ENCODE measurements around the gene PIK3CA.
"Not testable (repeated sequence)": the region's sequence is repeated elsewhere in the genome, so short reads cannot be mapped to it uniquely, and the experiment has no call there.

PIK3CA gene

DNA sequence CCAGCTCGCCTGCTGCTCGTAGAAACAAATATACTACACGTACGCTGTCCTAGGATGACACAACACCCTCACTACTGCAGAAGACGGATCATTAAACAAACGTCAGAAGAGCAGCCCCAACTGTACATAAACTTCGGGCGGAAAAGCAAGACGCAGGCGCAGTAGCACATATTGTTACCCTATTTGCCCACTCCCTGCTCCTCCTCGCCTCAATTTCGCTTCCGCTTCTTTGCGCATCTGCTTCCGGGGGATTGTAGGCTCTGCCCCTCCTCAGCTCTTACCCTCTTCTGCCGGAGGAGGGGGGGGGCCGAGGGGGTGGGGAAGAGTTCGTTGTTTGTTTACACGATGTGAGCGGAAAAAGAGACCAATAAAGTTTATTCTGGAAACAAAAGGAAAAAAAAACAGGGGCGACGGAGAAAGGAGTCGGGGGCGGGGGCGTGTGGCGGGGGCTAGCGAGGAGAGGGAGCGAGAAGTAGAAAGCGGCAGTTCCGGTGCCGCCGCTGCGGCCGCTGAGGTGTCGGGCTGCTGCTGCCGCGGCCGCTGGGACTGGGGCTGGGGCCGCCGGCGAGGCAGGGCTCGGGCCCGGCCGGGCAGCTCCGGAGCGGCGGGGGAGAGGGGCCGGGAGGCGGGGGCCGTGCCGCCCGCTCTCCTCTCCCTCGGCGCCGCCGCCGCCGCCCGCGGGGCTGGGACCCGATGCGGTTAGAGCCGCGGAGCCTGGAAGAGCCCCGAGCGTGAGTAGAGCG lies at the start of gene PIK3CA:
Gene PIK3CA (plus strand): TSS at position 485 of the 743 bp plus-strand sequence. CDS start 50,469 bp downstream, outside the sequence.
- peak; percentile 100 for DNase-seq

DNA sequence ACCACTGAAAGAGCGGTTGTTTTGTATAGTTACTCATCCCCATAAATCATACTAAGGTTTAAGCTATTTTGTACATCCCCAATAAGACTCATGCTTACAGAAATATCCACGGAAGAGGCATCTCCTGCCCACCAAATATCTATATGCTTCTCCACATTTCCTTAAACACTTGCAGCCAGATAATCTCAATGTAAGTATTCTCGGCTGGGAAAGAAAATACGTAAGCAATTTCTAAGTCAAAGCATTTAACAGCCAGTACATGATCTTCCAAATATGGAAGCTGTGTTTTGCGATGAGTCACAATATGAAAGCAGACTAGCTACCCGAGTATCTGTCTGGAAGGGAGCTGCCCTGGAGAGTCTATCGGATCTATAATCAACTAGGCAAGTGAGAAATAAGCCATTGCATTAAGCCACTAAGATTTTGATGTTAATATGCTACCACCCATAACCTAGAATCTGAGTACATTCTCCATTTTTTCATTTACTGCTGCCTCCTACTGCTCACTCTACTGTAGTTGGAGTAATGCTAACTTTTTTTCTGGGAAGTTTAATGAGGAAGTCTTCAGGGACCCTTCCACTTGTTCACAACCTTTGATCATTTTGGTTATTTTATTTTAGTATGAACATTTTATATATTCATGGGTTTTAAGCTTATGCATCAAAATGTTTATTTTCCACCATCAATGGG lies 49.6 kb upstream of the PIK3CA start:
- DNase-seq = no peak

DNA sequence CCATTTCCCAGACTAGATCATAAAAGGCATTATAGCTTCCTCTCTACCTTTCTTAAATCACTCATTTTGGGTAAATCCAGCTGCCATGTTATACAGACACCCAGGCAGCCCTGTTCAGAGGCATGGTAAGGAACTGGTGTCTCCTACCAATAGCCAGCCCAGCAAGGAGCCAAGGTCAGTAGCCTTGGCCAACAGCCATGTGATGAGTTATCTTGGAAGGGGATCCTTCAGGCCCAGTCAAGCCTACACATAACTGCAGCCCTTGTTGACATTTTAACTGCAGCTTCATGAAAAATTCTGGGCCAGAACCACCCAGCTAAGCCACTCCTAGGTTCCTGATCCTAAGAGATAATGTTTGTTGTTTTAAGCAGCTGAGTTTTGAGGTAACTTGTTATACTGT lies 47.5 kb upstream of the PIK3CA start:
- DNase-seq = no peak

- DNase-seq = no peak
Measured at GRCh38 chr3:179105881-179106280, 42.3 kb upstream of the PIK3CA start.

DNA sequence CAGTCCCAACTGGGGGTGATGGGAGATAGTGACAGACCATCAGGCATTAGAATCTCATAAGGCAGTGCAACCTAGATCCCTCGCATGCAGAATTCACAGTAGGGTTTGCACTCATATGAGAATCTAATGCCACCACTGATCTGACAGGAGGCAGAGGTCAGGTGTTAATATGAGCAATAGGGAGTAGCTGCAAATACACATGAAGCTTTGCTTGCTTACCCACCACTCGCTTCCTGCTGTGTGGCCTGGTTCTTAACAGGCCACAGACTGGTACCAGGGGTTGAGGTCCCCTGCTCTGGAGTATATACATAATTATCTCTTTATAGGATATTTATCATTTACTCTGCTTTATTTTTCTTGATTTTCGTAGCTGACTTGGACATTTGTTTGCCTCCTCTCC lies 40.5 kb upstream of the PIK3CA start:
- no peak for DNase-seq

- no peak for DNase-seq
Measured at GRCh38 chr3:179108086-179108485, 40.1 kb upstream of the PIK3CA start.

GRCh38 chr3:179113903-179114302 lies 34.3 kb upstream of the PIK3CA start:
- no peak for DNase-seq

- not testable (repeated sequence) for DNase-seq
Measured at GRCh38 chr3:179115444-179115843, 32.7 kb upstream of the PIK3CA start.

DNA sequence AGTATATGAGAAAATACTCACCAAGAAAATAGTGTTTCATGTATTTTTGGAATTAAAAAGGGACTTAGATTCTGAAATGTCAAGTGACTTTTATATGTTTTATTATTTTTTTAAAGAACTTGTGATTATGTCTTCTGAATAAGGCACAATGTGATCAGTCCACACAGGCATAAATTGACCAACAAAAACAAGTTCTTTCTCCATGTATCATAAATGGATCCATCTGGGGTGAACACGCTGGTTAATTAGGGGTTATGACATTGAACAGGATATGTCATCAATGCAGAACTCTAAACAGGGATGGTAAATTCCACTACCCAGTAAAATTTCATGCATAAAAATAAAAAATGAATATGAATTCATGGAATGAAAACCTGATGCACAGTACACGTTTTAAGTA lies 31.3 kb upstream of the PIK3CA start:
- no peak for DNase-seq

DNA sequence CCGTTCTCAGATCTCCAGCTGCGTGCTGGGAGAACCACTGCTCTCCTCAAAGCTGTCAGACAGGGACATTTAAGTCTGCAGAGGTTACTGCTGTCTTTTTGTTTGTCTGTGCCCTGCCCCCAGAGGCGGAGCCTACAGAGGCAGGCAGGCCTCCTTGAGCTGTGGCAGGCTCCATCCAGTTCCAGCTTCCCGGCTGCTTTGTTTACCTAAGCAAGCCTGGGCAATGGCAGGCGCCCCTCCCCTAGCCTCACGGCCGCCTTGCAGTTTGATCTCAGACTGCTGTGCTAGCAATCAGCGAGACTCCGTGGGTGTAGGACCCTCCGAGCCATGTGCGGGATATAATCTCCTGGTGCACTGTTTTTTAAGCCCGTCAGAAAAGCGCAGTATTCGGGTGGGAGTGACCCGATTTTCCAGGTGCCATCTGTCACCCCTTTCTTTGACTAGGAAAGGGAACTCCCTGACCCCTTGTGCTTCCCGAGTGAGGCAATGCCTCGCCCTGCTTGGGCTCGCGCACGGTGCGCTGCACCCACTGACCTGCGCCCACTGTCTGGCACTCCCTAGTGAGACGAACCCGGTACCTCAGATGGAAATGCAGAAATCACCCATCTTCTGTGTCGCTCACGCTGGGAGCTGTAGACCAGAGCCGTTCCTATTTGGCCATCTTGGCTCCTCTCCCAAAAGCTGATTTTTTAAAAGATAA lies 15.8 kb upstream of the PIK3CA start:
- DNase-seq = not testable (repeated sequence)

DNA sequence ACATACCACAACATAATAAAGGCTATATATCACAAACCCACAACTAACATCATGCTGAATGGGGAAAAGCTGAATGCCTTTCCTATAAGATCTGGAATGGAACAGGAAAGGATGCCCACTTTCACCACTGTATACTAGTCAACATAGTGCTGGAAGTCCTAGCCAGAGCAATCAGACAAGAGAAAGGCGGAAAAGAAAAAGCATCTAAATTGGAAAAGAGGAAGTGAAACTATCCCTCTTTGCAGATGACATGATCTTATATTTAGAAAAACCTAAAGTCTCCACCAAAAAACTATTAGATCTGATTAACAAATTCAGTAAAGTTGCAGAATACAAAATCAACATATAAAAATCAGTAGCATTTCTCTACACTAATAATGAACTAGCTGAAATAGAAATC lies 14.6 kb upstream of the PIK3CA start:
- no peak for DNase-seq

- no peak for DNase-seq
Measured at GRCh38 chr3:179136195-179136594, 12.0 kb upstream of the PIK3CA start.

GRCh38 chr3:179141890-179142289 lies 6.3 kb upstream of the PIK3CA start:
- DNase-seq = no peak

DNA sequence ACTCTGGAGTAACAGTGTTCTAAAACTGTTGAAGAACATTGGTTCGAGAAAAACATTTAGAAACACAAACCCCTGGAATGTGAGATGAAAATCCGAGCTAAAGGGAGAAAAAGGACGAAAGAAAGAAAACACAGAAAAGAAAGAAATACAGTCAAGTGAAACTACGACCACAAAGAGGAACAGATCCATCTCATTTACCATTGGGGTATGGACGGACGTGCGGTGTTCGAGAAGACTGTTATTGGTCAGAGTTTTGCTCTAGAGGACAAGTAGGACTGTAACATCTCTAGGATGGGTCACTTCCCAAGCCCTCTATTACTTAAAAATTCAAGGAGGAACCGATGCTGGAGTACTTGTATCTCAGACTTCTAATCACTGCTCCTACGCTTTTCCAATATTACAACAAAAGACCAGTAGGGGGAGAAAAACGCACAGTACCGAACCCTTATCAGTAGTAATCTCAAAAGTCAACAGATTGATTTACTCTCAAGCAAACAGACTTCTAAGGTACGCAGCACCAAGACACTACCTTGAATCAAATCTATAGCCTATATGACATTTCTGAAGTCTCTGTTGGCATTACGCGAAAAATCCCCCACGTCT lies 1.1 kb upstream of the PIK3CA start:
- peak; percentile 88 for DNase-seq

DNA sequence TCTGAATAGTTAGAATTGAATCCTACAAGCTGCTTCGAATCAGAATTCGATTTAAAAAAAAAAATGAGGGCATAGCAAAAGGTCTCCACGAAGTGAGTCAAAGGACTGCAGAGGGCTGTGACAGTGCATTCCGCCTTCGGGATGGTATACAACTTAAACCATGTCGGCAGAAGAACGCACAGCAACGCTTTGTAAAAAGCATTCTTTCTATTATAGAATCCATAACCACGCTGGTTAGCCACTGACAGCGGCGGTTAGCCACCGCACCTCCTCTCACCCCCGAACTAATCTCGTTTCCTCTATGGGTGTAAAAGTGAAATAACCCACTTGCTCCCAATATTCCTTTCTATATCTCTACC lies 664 bp upstream of the PIK3CA start:
- no peak for DNase-seq

DNA sequence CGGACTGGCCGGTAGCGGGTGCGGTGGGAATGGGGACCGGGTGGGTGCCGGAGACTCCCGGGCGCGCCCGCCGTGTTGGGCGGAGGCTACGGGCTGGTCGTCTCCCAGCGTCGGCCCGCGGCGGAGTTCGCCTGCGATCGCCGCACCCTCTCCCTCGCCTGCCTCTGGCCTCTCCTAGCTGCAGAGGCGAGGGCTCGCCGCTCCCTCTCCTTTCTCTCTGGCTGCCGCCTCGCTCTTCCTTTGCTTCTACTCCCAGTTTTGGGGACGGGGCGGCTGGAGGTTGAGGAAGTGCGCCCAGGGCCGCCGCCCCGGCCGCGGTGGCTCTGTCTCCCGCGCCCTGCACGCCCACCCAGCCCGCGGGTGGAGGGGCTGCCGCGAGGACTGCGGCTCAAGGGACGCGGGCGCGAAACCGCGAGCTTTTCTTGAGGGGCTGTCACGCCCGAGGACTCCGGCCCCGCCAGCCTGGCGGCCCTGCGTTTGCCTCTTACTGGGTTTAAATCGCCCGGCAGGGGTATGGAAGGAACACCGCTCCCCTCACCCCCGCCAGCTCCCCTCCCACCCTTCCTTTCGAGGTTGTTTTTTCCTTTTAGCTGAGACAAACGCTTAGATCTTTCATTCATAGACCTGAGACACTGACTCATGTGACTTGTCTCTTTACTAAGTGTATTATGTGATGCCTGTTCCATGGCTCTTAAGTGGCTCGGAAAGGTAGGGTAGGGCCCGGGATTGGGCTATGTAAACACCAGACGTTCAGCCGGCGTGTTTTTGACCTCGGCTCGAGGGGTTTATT lies 654 bp downstream of the PIK3CA start:
- DNase-seq = peak; percentile 75

GRCh38 chr3:179149406-179149867 lies 1.3 kb downstream of the PIK3CA start:
- DNase-seq = no peak

- no peak for DNase-seq
Measured at GRCh38 chr3:179149951-179150350, 1.8 kb downstream of the PIK3CA start.

- no peak for DNase-seq
Measured at GRCh38 chr3:179150610-179151009, 2.5 kb downstream of the PIK3CA start.

DNA sequence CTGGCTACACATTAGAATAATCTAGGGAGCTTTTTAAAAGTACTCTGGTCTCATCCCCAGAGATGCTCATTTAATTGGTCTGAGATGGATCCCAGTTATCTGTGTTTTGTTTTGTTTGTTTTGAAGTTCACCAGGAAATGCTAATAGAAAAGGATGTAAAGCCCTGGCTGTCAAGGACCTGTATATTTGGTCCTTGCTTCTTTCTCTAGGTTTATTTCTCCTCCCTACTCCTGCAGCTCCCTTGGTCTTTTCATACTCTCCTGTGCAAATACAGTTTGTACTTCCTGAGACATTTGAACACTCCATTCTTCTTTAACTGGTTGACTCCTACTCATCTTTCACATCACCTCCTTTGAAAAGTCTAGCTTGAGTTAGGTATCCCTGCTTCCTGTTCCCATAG lies 3.3 kb downstream of the PIK3CA start:
- DNase-seq = no peak

- no peak for DNase-seq
Measured at GRCh38 chr3:179156170-179156569, 8.0 kb downstream of the PIK3CA start.

- peak; percentile 7 for DNase-seq
Measured at GRCh38 chr3:179156775-179157174, 8.6 kb downstream of the PIK3CA start.

Data from NCI-H1105 treated with DMSO at 0.1 percent for 48 hours (cell line).